Type B pancreatic cell (in vitro differentiated cells): ENCODE measurements around the gene INPP5A. TPM values are rescaled to one million over a fixed set of nuclear protein-coding genes. Genes with fewer than 3 reads are reported as not detected.

Experiments
- DNase-seq: peaks from one replicate; pipeline ENCODE4 v3.0.0; 2021; ENCODE audit warnings: mixed read lengths; ENCODE audit not compliant: unreplicated experiment; ENCODE audit errors: extremely low spot score
- H3K27ac Mint-ChIP-seq: 2 replicates; pipeline ENCODE4 v1.8.0; 2021; ENCODE audit warnings: mild to moderate bottlenecking, mixed read lengths
- H3K27me3 Mint-ChIP-seq: 2 replicates; pipeline ENCODE4 v1.8.0; 2021; ENCODE audit warnings: mixed read lengths
- H3K36me3 Mint-ChIP-seq: 2 replicates; pipeline ENCODE4 v1.8.0; 2021; ENCODE audit warnings: mixed read lengths
- H3K4me1 Mint-ChIP-seq: one replicate; pipeline ENCODE4 v1.8.0; 2021; ENCODE audit warnings: mixed read lengths; ENCODE audit not compliant: unreplicated experiment
- H3K4me3 Mint-ChIP-seq: 2 replicates; pipeline ENCODE4 v1.8.0; 2021; ENCODE audit warnings: mild to moderate bottlenecking, mixed read lengths
- H3K9me3 Mint-ChIP-seq: 2 replicates; pipeline ENCODE4 v1.8.0; 2021; ENCODE audit warnings: mixed read lengths
- total RNA-seq: library from RNA; stranded (reverse); gene quantifications from 2 replicates; pipeline ENCODE4 v1.2.1, GENCODE V29; 2021; ENCODE audit warnings: low replicate concordance
- TF ChIP-seq, protein P1 (sequence below): fragments of 200-600 bp; sonication (generic); conservative IDR thresholded peaks from 2 replicates; pipeline ENCODE4 v1.5.0; 2021; ENCODE audit warnings: antibody characterized with exemption, mild to moderate bottlenecking

Gene INPP5A
- total RNA-seq, 1 donor from 2014 or later: 26.6 TPM

DNA sequence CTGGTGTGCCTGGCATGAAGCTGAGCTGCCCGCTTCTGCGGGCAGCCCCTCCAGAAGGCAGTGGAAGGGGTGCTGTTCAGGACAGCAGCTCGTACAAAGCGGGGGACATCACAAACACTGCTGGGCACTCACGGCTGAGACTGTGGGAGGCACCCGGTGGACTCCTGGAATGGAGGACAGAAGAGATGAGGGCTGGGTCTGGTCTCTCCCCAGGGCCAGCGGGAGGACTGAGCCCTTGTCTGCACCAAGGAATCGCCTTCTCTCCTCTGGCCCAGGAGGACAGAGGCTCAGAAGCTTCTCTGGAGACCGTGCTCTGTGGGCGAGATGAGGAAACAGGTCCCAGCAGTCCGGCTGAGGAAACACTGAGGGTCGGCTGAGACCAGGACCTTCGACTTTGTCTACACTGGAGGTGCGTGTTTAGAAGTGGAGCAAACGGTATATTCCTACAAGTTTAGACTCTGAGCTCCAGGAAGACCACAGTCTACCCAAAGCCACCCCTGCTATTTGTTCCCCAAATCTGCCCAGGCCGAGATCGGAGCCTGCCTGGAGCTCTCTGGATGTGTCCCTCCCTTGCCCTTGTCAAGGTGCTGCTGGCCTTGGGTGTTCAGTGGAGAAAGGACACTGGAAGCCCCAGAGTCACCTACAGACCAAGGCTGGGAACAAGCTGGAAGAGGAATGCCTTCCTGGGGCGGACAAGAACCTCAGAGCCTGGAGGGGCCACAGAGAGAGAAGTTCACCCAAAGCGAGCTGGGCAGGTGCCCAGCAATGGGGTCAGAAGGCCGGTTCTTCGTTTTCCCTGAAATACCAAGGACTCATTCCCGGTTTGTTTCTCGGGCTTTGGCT is 12.9 kb upstream of the INPP5A start:
- Mint-ChIP-seq H3K4me3 (no peak overlapping the region), H3K36me3 (no peaks in the 10 kb centered on the region), H3K27ac (no peak overlapping the region), H3K27me3 (peaks cover 7% of the 10 kb centered on the region), H3K4me1 (peaks cover 17% of the 10 kb centered on the region), H3K9me3 (no peaks in the 10 kb centered on the region)
- no peak for DNase-seq
- TF ChIP-seq, protein P1, sequence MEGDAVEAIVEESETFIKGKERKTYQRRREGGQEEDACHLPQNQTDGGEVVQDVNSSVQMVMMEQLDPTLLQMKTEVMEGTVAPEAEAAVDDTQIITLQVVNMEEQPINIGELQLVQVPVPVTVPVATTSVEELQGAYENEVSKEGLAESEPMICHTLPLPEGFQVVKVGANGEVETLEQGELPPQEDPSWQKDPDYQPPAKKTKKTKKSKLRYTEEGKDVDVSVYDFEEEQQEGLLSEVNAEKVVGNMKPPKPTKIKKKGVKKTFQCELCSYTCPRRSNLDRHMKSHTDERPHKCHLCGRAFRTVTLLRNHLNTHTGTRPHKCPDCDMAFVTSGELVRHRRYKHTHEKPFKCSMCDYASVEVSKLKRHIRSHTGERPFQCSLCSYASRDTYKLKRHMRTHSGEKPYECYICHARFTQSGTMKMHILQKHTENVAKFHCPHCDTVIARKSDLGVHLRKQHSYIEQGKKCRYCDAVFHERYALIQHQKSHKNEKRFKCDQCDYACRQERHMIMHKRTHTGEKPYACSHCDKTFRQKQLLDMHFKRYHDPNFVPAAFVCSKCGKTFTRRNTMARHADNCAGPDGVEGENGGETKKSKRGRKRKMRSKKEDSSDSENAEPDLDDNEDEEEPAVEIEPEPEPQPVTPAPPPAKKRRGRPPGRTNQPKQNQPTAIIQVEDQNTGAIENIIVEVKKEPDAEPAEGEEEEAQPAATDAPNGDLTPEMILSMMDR: no peak

DNA sequence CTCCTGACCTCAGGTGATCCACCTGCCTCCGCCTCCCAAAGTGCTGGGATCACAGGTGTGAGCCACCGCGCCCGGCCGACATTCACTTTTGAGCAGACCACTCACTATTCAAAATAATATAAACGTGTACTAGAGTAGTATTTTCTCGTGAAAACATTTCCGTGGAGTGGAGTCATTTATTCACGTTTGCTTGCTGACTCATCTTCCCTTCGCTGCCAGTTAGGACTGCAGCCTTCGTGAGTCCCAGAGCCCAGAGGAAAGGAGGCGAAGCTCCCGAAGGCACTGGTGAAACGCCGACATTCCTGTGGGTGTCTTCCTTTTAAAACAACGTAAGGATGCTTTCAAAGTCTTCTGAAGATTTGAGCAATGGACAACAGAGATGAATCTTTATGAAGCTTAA is 10.9 kb upstream of the INPP5A start:
- H3K27me3 Mint-ChIP-seq: peaks cover 7% of the 10 kb centered on the region
- H3K9me3 Mint-ChIP-seq: peaks cover 3% of the 10 kb centered on the region
- TF ChIP-seq, protein P1: no peak
- H3K4me1 Mint-ChIP-seq: peaks cover 11% of the 10 kb centered on the region
- H3K4me3 Mint-ChIP-seq: no peak overlapping the region
- H3K36me3 Mint-ChIP-seq: peaks cover 3% of the 10 kb centered on the region
- no peak overlapping the region for H3K27ac Mint-ChIP-seq
- no peak for DNase-seq

- Mint-ChIP-seq H3K36me3 (peaks cover 3% of the 10 kb centered on the region), H3K4me1 (peaks cover 11% of the 10 kb centered on the region), H3K27ac (no peak overlapping the region), H3K27me3 (peaks cover 7% of the 10 kb centered on the region), H3K9me3 (peaks cover 5% of the 10 kb centered on the region), H3K4me3 (no peak overlapping the region)
- DNase-seq: no peak
- TF ChIP-seq, protein P1: no peak
These were observed 10.1 kb upstream of the INPP5A start for GRCh38 chr10:132527339-132528063.

GRCh38 chr10:132528064-132528691 is 9.4 kb upstream of the INPP5A start:
- no peak for DNase-seq
- H3K4me1 Mint-ChIP-seq: peaks cover 11% of the 10 kb centered on the region
- peaks cover 3% of the 10 kb centered on the region for H3K36me3 Mint-ChIP-seq
- TF ChIP-seq, protein P1: no peak
- H3K27me3 Mint-ChIP-seq: peaks cover 7% of the 10 kb centered on the region
- peaks cover 5% of the 10 kb centered on the region for H3K9me3 Mint-ChIP-seq
- no peak overlapping the region for H3K27ac Mint-ChIP-seq
- no peak overlapping the region for H3K4me3 Mint-ChIP-seq

DNA sequence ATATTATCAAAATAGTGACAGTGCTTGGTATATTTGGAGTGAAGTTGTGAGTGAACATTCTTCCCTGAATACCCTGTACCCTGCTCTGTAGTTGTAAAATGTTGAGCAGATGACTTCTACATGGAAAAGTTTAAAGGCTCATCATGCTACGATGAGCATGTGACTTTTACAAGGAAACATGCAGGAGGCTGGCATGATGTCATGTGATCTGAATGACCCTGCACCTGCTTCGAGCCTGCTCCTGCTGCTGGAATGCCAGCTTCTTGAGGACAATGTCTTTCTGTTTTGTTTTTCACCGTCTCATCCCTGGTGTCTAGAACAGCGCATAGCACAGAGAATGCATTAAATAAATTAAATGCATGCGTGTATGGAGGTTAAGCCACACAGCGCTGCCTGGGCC is 5.4 kb upstream of the INPP5A start:
- Mint-ChIP-seq H3K9me3 (peaks cover 5% of the 10 kb centered on the region), H3K4me1 (peaks cover 21% of the 10 kb centered on the region), H3K36me3 (peaks cover 3% of the 10 kb centered on the region), H3K27ac (no peak overlapping the region), H3K4me3 (no peak overlapping the region), H3K27me3 (peaks cover 7% of the 10 kb centered on the region)
- TF ChIP-seq, protein P1: no peak
- DNase-seq: no peak
